Right lobe of liver (tissue), 6 donors: ENCODE results near the gene TRAF3IP1. TPM values are rescaled to one million over a fixed set of nuclear protein-coding genes. Genes with fewer than 3 reads are reported as not detected.
A peak's percentile ranks its signal among the peaks of the same experiment; 100 is the strongest.

Source experiments
- ATAC-seq, 4 donors: fragments of 200-7000 bp; cut with Tn5 transposase; one replicate each; pipeline ENCODE4 v1.9.1; 2020; ENCODE audit warnings: mild to moderate bottlenecking in 4 of 4, moderate library complexity in 4 of 4
- DNase-seq, 3 donors: peaks; one replicate each; pipeline ENCODE4 v3.0.0-alpha.2; 2020
- H3K27ac ChIP-seq, 3 donors: fragments of 200-600 bp; one replicate each; pipeline ENCODE4 v1.8.0; 2022
- H3K27me3 ChIP-seq, 2 donors: fragments of 200-600 bp; one replicate each; pipeline ENCODE4 v1.8.0; 2022
- H3K36me3 ChIP-seq, 4 donors: fragments of 200-600 bp; sonication (generic) in 1 of 4; one replicate each; pipeline versions ENCODE4 v1.5.1 to v1.8.0; 2017 to 2022; ENCODE audit warnings: control low read depth in 1 of 4
- H3K4me1 ChIP-seq, 4 donors: fragments of 200-600 bp; sonication (generic) in 1 of 4; one replicate each; pipeline versions ENCODE4 v1.5.1 to v1.8.0; 2017 to 2022; ENCODE audit warnings: control low read depth in 1 of 4
- H3K4me3 ChIP-seq, 3 donors: fragments of 200-600 bp; one replicate each; pipeline ENCODE4 v1.8.0; 2022
- H3K9me3 ChIP-seq, 4 donors: fragments of 200-600 bp; sonication (generic) in 1 of 4; one replicate each; pipeline versions ENCODE4 v1.5.1 to v1.8.0; 2017 to 2022; ENCODE audit warnings: control low read depth in 1 of 4
- POLR2A ChIP-seq: fragments of 450-650 bp; IDR thresholded peaks from one replicate; pipeline ENCODE4 v1.6.1; 2017; ENCODE audit warnings: antibody characterized with exemption, mild to moderate bottlenecking
- WGBS: methylation state at CpG from one replicate; pipeline ENCODE4 v1.1.6; 2018; ENCODE audit warnings: low coverage, low lambda C conversion rate; ENCODE audit not compliant: insufficient coverage; ENCODE audit errors: missing lambda C conversion rate; 5-methylcytosine and 5-hydroxymethylcytosine counted together
- intact Hi-C, 2 donors: fragments of 100-400 bp; cut with DNase I; formaldehyde crosslinking; loops; one replicate each; pipeline versions ENCODE4 v1.11.2 to v1.14.1; 2022
- total RNA-seq, 6 experiments: library from RNA; depleted of rRNA in 2 of 6; stranded (reverse); fragments of >200 nt in 2 of 6; fragmentation: NEBNext Ultra II Directional in 3 of 6; extraction: Animal tissue kit (Norgen Biotek cat#: 25700) in 3 of 6; gene quantifications; one replicate each; pipeline versions ENCODE4 v1.1.0 to v1.2.4, GENCODE V29; 2016 to 2023
- TF ChIP-seq, protein P1 (sequence below), 4 donors: fragments of 200-600 bp in 3 of 4; fragments of 450-650 bp in 1 of 4; IDR thresholded peaks; one replicate each; pipeline versions ENCODE4 v1.5.1 to v1.8.0; 2016 to 2022; ENCODE audit warnings: antibody characterized with exemption in 4 of 4, mild to moderate bottlenecking in 2 of 4
- donor health status: DM: no; HTN: yes; CAD: no.
- donor health status: DM: no; HTN: no; CAD: no.
- donor health status: DM: no; HTN: no; CAD: no.
- donor health status: DM: no; HTN: yes; CAD: no.
- donor health status: DM: no; HTN: yes; CAD: no.

Gene TRAF3IP1
- total RNA-seq, 6 experiments from 2014 or later = 4.6 to 12.0 (median 8.3) TPM

DNA sequence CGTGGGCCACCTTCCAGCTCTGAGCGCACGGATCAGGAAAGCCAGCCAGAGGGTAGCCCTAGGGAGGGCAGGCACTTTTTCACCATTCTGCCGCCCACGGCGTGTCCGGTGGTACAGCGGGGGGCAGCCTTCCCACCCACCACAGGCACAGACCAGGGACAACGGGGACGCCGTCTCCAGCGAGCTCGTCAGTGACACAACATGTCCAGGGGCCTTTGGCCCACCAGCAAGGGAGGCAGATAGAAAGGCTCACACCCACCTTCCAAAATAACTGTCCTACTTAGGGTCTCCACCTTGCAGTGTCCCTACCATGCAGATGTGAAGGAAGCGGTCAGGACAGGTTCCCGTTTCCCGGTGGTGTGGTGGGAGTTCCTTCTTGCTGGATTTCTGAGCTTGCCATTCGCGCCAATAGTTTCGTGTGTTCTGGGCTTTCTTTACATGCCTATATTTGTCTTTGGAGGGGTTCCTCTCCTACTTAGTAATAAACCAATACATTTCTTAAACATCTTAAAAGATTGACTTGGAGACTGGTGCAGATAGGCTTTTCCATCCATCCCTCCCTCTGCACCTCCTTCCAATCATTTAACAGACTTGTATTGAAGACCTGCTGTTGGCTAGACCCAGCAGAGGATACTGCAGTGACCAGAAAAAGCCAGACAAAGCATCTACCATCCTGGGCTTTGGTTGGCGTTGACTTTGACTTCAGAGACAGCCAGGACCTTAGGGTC, 107.3 kb downstream of the TRAF3IP1 start:
- peak overlapping the region; percentile 85 to 99 (median 91) for H3K4me3 ChIP-seq
- TF ChIP-seq, protein P1, sequence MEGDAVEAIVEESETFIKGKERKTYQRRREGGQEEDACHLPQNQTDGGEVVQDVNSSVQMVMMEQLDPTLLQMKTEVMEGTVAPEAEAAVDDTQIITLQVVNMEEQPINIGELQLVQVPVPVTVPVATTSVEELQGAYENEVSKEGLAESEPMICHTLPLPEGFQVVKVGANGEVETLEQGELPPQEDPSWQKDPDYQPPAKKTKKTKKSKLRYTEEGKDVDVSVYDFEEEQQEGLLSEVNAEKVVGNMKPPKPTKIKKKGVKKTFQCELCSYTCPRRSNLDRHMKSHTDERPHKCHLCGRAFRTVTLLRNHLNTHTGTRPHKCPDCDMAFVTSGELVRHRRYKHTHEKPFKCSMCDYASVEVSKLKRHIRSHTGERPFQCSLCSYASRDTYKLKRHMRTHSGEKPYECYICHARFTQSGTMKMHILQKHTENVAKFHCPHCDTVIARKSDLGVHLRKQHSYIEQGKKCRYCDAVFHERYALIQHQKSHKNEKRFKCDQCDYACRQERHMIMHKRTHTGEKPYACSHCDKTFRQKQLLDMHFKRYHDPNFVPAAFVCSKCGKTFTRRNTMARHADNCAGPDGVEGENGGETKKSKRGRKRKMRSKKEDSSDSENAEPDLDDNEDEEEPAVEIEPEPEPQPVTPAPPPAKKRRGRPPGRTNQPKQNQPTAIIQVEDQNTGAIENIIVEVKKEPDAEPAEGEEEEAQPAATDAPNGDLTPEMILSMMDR (IDR thresholded peaks at IDR 0.05) = no peak
- TF ChIP-seq POLR2A = no peak
- intact Hi-C loops = no loop called here
- WGBS = 10% methylated on average over 12 of the region's 20 CpGs
- H3K27ac ChIP-seq = peak overlapping the region; percentile 77 to 94 (median 85)
- H3K9me3 ChIP-seq = no peaks in the 10 kb centered on the region
- no peaks in the 10 kb centered on the region for H3K36me3 ChIP-seq
- ATAC-seq (peak in 1 of 4 donors; percentile 38), DNase-seq (peak in 1 of 3 donors; percentile 67)
- H3K4me1 ChIP-seq = peaks cover 0 to 17% (median 4%) of the 10 kb centered on the region in 4 donors
- H3K27me3 ChIP-seq = no peaks in the 10 kb centered on the region

- TF ChIP-seq, protein P1 (IDR thresholded peaks at IDR 0.05) = no peak
- WGBS = 94% methylated on average over 5 of the region's 8 CpGs
- peaks cover 0 to 17% (median 4%) of the 10 kb centered on the region in 4 donors for H3K4me1 ChIP-seq
- no peak overlapping the region for H3K27ac ChIP-seq
- no peak for DNase-seq
- peaks cover 0 to 8% (median 0%) of the 10 kb centered on the region in 4 donors for H3K36me3 ChIP-seq
- no peak overlapping the region for H3K4me3 ChIP-seq
- ATAC-seq = no peak
- no peaks in the 10 kb centered on the region for H3K9me3 ChIP-seq
- H3K27me3 ChIP-seq = no peaks in the 10 kb centered on the region
- intact Hi-C loops = no loop called here
Measured at GRCh38 chr2:238428866-238429265, 108.5 kb downstream of the TRAF3IP1 start.

GRCh38 chr2:238430781-238431180, 110.5 kb downstream of the TRAF3IP1 start:
- Histone ChIP-seq H3K4me1 (peaks cover 0 to 15% (median 4%) of the 10 kb centered on the region in 4 donors), H3K9me3 (no peaks in the 10 kb centered on the region), H3K4me3 (no peak overlapping the region), H3K27me3 (no peaks in the 10 kb centered on the region), H3K27ac (no peak overlapping the region), H3K36me3 (peaks cover 0 to 25% (median 0%) of the 10 kb centered on the region in 4 donors)
- intact Hi-C loops = no loop called here
- WGBS = 100% methylated on average over 3 of the region's 6 CpGs
- TF ChIP-seq, protein P1 (IDR thresholded peaks at IDR 0.05) = no peak
- no peak for TF ChIP-seq POLR2A
- DNase-seq = no peak
- ATAC-seq = no peak

GRCh38 chr2:238431456-238431855, 111.1 kb downstream of the TRAF3IP1 start:
- Histone ChIP-seq H3K9me3 (no peaks in the 10 kb centered on the region), H3K4me3 (no peak overlapping the region), H3K27me3 (no peaks in the 10 kb centered on the region), H3K4me1 (peaks cover 0 to 10% (median 4%) of the 10 kb centered on the region in 4 donors), H3K27ac (no peak overlapping the region), H3K36me3 (peaks cover 0 to 30% (median 0%) of the 10 kb centered on the region in 4 donors)
- no peak for ATAC-seq
- DNase-seq = no peak
- WGBS = 81% methylated on average over 1 of the region's 1 CpG
- intact Hi-C loops = no loop called here
- TF ChIP-seq POLR2A = no peak
- TF ChIP-seq, protein P1 (IDR thresholded peaks at IDR 0.05) = no peak
